SJCRH30 (cell line): Measurements from ENCODE around the gene TRIML1. TPM values are rescaled to one million over a fixed set of nuclear protein-coding genes. Genes with fewer than 3 reads are reported as not detected.

Experiments
- DNase-seq, 2 experiments: peaks; one replicate each; pipeline ENCODE4 v3.0.0-alpha.2; 2015 to 2020
- H3K27ac ChIP-seq: fragments of 250-450 bp; sonication (Bioruptor Pico); 2 replicates; pipeline ENCODE4 v1.5.1; 2020; ENCODE audit warnings: mild to moderate bottlenecking, moderate library complexity
- H3K27me3 ChIP-seq: fragments of 250-450 bp; sonication (Bioruptor Pico); 2 replicates; pipeline ENCODE4 v1.5.1; 2020; ENCODE audit warnings: mild to moderate bottlenecking, moderate library complexity
- H3K36me3 ChIP-seq: fragments of 250-450 bp; sonication (Bioruptor Pico); 2 replicates; pipeline ENCODE4 v1.5.1; 2020; ENCODE audit warnings: mild to moderate bottlenecking, moderate library complexity
- H3K4me1 ChIP-seq: fragments of 250-450 bp; sonication (Bioruptor Pico); 2 replicates; pipeline ENCODE4 v1.5.1; 2020; ENCODE audit warnings: mild to moderate bottlenecking, moderate library complexity
- H3K4me3 ChIP-seq: fragments of 250-450 bp; sonication (Bioruptor Pico); 2 replicates; pipeline ENCODE4 v1.5.1; 2020; ENCODE audit warnings: mild to moderate bottlenecking, moderate library complexity
- H3K9me3 ChIP-seq: fragments of 250-450 bp; sonication (Bioruptor Pico); replicated peaks from 2 replicates; pipeline ENCODE4 v1.5.1; 2020; ENCODE audit warnings: mild to moderate bottlenecking, moderate library complexity
- total RNA-seq: library from RNA; depleted of rRNA; stranded (reverse); fragments of >200 nt; shearing (Covaris generic); gene quantifications from 2 replicates; pipeline ENCODE4 v1.2.3, GENCODE V29; 2014; rRNA removed

TRIML1 gene
- not detected in 2 replicates for total RNA-seq

GRCh38 chr4:188139141-188139540 is at the start of gene TRIML1:
TRIML1 (plus strand) TSS chr4:188139441; CDS start chr4:188139559, 118 bp downstream.
- Histone ChIP-seq H3K4me3 (no peak within 1 kb of the TSS), H3K27ac (no peak within 1 kb of the TSS), H3K9me3 (no peaks in the 10 kb centered on the region), H3K36me3 (no peaks in the 10 kb centered on the region), H3K27me3 (no peaks in the 10 kb centered on the region), H3K4me1 (no peaks in the 10 kb centered on the region)
- no peak for DNase-seq

GRCh38 chr4:188092824-188093223 is 46.4 kb upstream of the TRIML1 start:
- no peak overlapping the region for H3K4me3 ChIP-seq
- no peak overlapping the region for H3K27ac ChIP-seq
- no peaks in the 10 kb centered on the region for H3K4me1 ChIP-seq
- no peak for DNase-seq
- H3K27me3 ChIP-seq = no peaks in the 10 kb centered on the region
- no peaks in the 10 kb centered on the region for H3K36me3 ChIP-seq
- H3K9me3 ChIP-seq = no peaks in the 10 kb centered on the region

- Histone ChIP-seq H3K9me3 (no peaks in the 10 kb centered on the region), H3K36me3 (no peaks in the 10 kb centered on the region), H3K4me1 (no peaks in the 10 kb centered on the region), H3K27ac (no peak overlapping the region), H3K4me3 (no peak overlapping the region), H3K27me3 (no peaks in the 10 kb centered on the region)
- DNase-seq = no peak
Measured at GRCh38 chr4:188106454-188106853, 32.8 kb upstream of the TRIML1 start.

- H3K9me3 ChIP-seq = no peaks in the 10 kb centered on the region
- no peak overlapping the region for H3K27ac ChIP-seq
- no peak overlapping the region for H3K4me3 ChIP-seq
- H3K27me3 ChIP-seq = no peaks in the 10 kb centered on the region
- no peaks in the 10 kb centered on the region for H3K4me1 ChIP-seq
- DNase-seq = no peak
- no peaks in the 10 kb centered on the region for H3K36me3 ChIP-seq
Measured at GRCh38 chr4:188107931-188108843, 31.1 kb upstream of the TRIML1 start.

GRCh38 chr4:188109157-188109755 is 30.0 kb upstream of the TRIML1 start, which contains the start of gene TRIML2:
TRIML2 (minus strand) TSS chr4:188109603; CDS start chr4:188105368, 4,235 bp downstream.
- no peaks in the 10 kb centered on the region for H3K27me3 ChIP-seq
- no peak within 1 kb of the TSS for H3K4me3 ChIP-seq
- no peak within 1 kb of the TSS for H3K27ac ChIP-seq
- H3K36me3 ChIP-seq = no peaks in the 10 kb centered on the region
- H3K9me3 ChIP-seq = no peaks in the 10 kb centered on the region
- no peak for DNase-seq
- no peaks in the 10 kb centered on the region for H3K4me1 ChIP-seq

- Histone ChIP-seq H3K9me3 (no peaks in the 10 kb centered on the region), H3K27ac (no peak overlapping the region), H3K4me3 (no peak overlapping the region), H3K27me3 (no peaks in the 10 kb centered on the region), H3K4me1 (no peaks in the 10 kb centered on the region), H3K36me3 (no peaks in the 10 kb centered on the region)
- DNase-seq = no peak
Measured at GRCh38 chr4:188110036-188110435, 29.2 kb upstream of the TRIML1 start.

- H3K36me3 ChIP-seq = no peaks in the 10 kb centered on the region
- no peaks in the 10 kb centered on the region for H3K9me3 ChIP-seq
- no peak overlapping the region for H3K4me3 ChIP-seq
- DNase-seq = no peak
- H3K27me3 ChIP-seq = no peaks in the 10 kb centered on the region
- no peaks in the 10 kb centered on the region for H3K4me1 ChIP-seq
- no peak overlapping the region for H3K27ac ChIP-seq
Measured at GRCh38 chr4:188110741-188111471, 28.3 kb upstream of the TRIML1 start.

GRCh38 chr4:188111955-188112354 is 27.3 kb upstream of the TRIML1 start:
- Histone ChIP-seq H3K9me3 (no peaks in the 10 kb centered on the region), H3K4me3 (no peak overlapping the region), H3K36me3 (no peaks in the 10 kb centered on the region), H3K27me3 (no peaks in the 10 kb centered on the region), H3K4me1 (no peaks in the 10 kb centered on the region), H3K27ac (no peak overlapping the region)
- DNase-seq = no peak

GRCh38 chr4:188113156-188113555 is 26.1 kb upstream of the TRIML1 start:
- H3K27me3 ChIP-seq = no peaks in the 10 kb centered on the region
- no peak overlapping the region for H3K27ac ChIP-seq
- H3K4me3 ChIP-seq = no peak overlapping the region
- no peaks in the 10 kb centered on the region for H3K36me3 ChIP-seq
- H3K4me1 ChIP-seq = no peaks in the 10 kb centered on the region
- H3K9me3 ChIP-seq = no peaks in the 10 kb centered on the region
- DNase-seq = no peak

GRCh38 chr4:188117631-188118324 is 21.5 kb upstream of the TRIML1 start:
- DNase-seq = no peak
- H3K36me3 ChIP-seq = no peaks in the 10 kb centered on the region
- H3K4me3 ChIP-seq = no peak overlapping the region
- no peaks in the 10 kb centered on the region for H3K27me3 ChIP-seq
- H3K9me3 ChIP-seq = no peaks in the 10 kb centered on the region
- H3K27ac ChIP-seq = no peak overlapping the region
- H3K4me1 ChIP-seq = no peaks in the 10 kb centered on the region

GRCh38 chr4:188121530-188121929 is 17.7 kb upstream of the TRIML1 start:
- no peak for DNase-seq

GRCh38 chr4:188127214-188127874 is 11.9 kb upstream of the TRIML1 start:
- H3K27ac ChIP-seq = no peak overlapping the region
- H3K4me1 ChIP-seq = no peaks in the 10 kb centered on the region
- no peak for DNase-seq
- no peaks in the 10 kb centered on the region for H3K9me3 ChIP-seq
- H3K4me3 ChIP-seq = no peak overlapping the region
- H3K36me3 ChIP-seq = no peaks in the 10 kb centered on the region
- no peaks in the 10 kb centered on the region for H3K27me3 ChIP-seq

More at GRCh38 chr4:188121530-188121929, 17.7 kb upstream of the TRIML1 start:
- H3K4me3 ChIP-seq = no peak overlapping the region
- no peak overlapping the region for H3K27ac ChIP-seq
- H3K9me3 ChIP-seq = no peaks in the 10 kb centered on the region
- H3K36me3 ChIP-seq = no peaks in the 10 kb centered on the region
- no peaks in the 10 kb centered on the region for H3K4me1 ChIP-seq
- H3K27me3 ChIP-seq = no peaks in the 10 kb centered on the region

GRCh38 chr4:188130355-188130754 is 8.9 kb upstream of the TRIML1 start:
- no peaks in the 10 kb centered on the region for H3K4me1 ChIP-seq
- H3K36me3 ChIP-seq = no peaks in the 10 kb centered on the region
- no peaks in the 10 kb centered on the region for H3K9me3 ChIP-seq
- no peak for DNase-seq
- no peak overlapping the region for H3K4me3 ChIP-seq
- H3K27ac ChIP-seq = no peak overlapping the region
- H3K27me3 ChIP-seq = no peaks in the 10 kb centered on the region

- no peak overlapping the region for H3K27ac ChIP-seq
- no peak for DNase-seq
- H3K36me3 ChIP-seq = no peaks in the 10 kb centered on the region
- H3K27me3 ChIP-seq = no peaks in the 10 kb centered on the region
- H3K4me1 ChIP-seq = no peaks in the 10 kb centered on the region
- no peak overlapping the region for H3K4me3 ChIP-seq
- H3K9me3 ChIP-seq = no peaks in the 10 kb centered on the region
Measured at GRCh38 chr4:188132232-188132631, 7.0 kb upstream of the TRIML1 start.
